ENCODE measurements around the gene TIMP4.

The TIMP4 gene

GRCh38 chr3:12190221-12190807 is 31.6 kb upstream of the TIMP4 start:
- no peak for TF ChIP-seq YY1 (IDR thresholded peaks at IDR 0.05; ENCODE audit: insufficient read depth, insufficient read length)
- no peak for TF ChIP-seq ZNF274 (IDR thresholded peaks at IDR 0.05; ENCODE audit: low read depth, low read length)
- TF ChIP-seq SUZ12 (IDR thresholded peaks at IDR 0.05; ENCODE audit: extremely low read depth, insufficient read depth, insufficient read length): no peak
- Histone ChIP-seq H3K36me3 (ENCODE audit: insufficient read depth, insufficient read length, low read length) (no peaks in the 10 kb centered on the region), H3K9ac (ENCODE audit: insufficient read length, low read depth) (no peak overlapping the region), H3K4me3 (ENCODE audit: insufficient read length, low read depth) (no peak overlapping the region), H3K4me1 (ENCODE audit: insufficient read depth, insufficient read length) (peaks cover 4% of the 10 kb centered on the region), H3K9me3 (ENCODE audit: insufficient read depth, low read length) (no peaks in the 10 kb centered on the region), H3K27me3 (ENCODE audit: insufficient read depth, insufficient read length) (no peaks in the 10 kb centered on the region)
- no peak for DNase-seq (ENCODE audit: low read depth, low spot score)

- H3K27me3 ChIP-seq (ENCODE audit: insufficient read depth, insufficient read length): no peaks in the 10 kb centered on the region
- H3K4me3 ChIP-seq (ENCODE audit: insufficient read length, low read depth): no peak overlapping the region
- no peak overlapping the region for H3K9ac ChIP-seq (ENCODE audit: insufficient read length, low read depth)
- no peak for TF ChIP-seq SUZ12 (IDR thresholded peaks at IDR 0.05; ENCODE audit: extremely low read depth, insufficient read depth, insufficient read length)
- no peak for TF ChIP-seq YY1 (IDR thresholded peaks at IDR 0.05; ENCODE audit: insufficient read depth, insufficient read length)
- no peak for TF ChIP-seq ZNF274 (IDR thresholded peaks at IDR 0.05; ENCODE audit: low read depth, low read length)
- H3K4me1 ChIP-seq (ENCODE audit: insufficient read depth, insufficient read length): peaks cover 4% of the 10 kb centered on the region
- no peak for DNase-seq (ENCODE audit: low read depth, low spot score)
- H3K36me3 ChIP-seq (ENCODE audit: insufficient read depth, insufficient read length, low read length): no peaks in the 10 kb centered on the region
- H3K9me3 ChIP-seq (ENCODE audit: insufficient read depth, low read length): no peaks in the 10 kb centered on the region
Observed at GRCh38 chr3:12188681-12189287, 30.1 kb upstream of the TIMP4 start.

GRCh38 chr3:12188328-12188648 is 29.6 kb upstream of the TIMP4 start:
- no peak for DNase-seq (ENCODE audit: low read depth, low spot score)
- no peaks in the 10 kb centered on the region for H3K27me3 ChIP-seq (ENCODE audit: insufficient read depth, insufficient read length)
- no peaks in the 10 kb centered on the region for H3K9me3 ChIP-seq (ENCODE audit: insufficient read depth, low read length)
- H3K9ac ChIP-seq (ENCODE audit: insufficient read length, low read depth): no peak overlapping the region
- H3K4me1 ChIP-seq (ENCODE audit: insufficient read depth, insufficient read length): peaks cover 4% of the 10 kb centered on the region
- no peaks in the 10 kb centered on the region for H3K36me3 ChIP-seq (ENCODE audit: insufficient read depth, insufficient read length, low read length)
- TF ChIP-seq ZNF274 (IDR thresholded peaks at IDR 0.05; ENCODE audit: low read depth, low read length) (no peak), YY1 (IDR thresholded peaks at IDR 0.05; ENCODE audit: insufficient read depth, insufficient read length) (no peak), SUZ12 (IDR thresholded peaks at IDR 0.05; ENCODE audit: extremely low read depth, insufficient read depth, insufficient read length) (no peak)
- no peak overlapping the region for H3K4me3 ChIP-seq (ENCODE audit: insufficient read length, low read depth)

GRCh38 chr3:12187448-12188327 is 29.0 kb upstream of the TIMP4 start:
- TF ChIP-seq SUZ12 (IDR thresholded peaks at IDR 0.05; ENCODE audit: extremely low read depth, insufficient read depth, insufficient read length) (no peak), ZNF274 (IDR thresholded peaks at IDR 0.05; ENCODE audit: low read depth, low read length) (no peak), YY1 (IDR thresholded peaks at IDR 0.05; ENCODE audit: insufficient read depth, insufficient read length) (no peak)
- Histone ChIP-seq H3K9me3 (ENCODE audit: insufficient read depth, low read length) (no peaks in the 10 kb centered on the region), H3K4me1 (ENCODE audit: insufficient read depth, insufficient read length) (peaks cover 4% of the 10 kb centered on the region), H3K9ac (ENCODE audit: insufficient read length, low read depth) (no peak overlapping the region), H3K27me3 (ENCODE audit: insufficient read depth, insufficient read length) (no peaks in the 10 kb centered on the region), H3K36me3 (ENCODE audit: insufficient read depth, insufficient read length, low read length) (no peaks in the 10 kb centered on the region), H3K4me3 (ENCODE audit: insufficient read length, low read depth) (no peak overlapping the region)
- no peak for DNase-seq (ENCODE audit: low read depth, low spot score)

GRCh38 chr3:12186515-12187286 is 28.0 kb upstream of the TIMP4 start:
- TF ChIP-seq SUZ12 (IDR thresholded peaks at IDR 0.05; ENCODE audit: extremely low read depth, insufficient read depth, insufficient read length) (no peak), YY1 (IDR thresholded peaks at IDR 0.05; ENCODE audit: insufficient read depth, insufficient read length) (no peak), ZNF274 (IDR thresholded peaks at IDR 0.05; ENCODE audit: low read depth, low read length) (no peak)
- Histone ChIP-seq H3K4me1 (ENCODE audit: insufficient read depth, insufficient read length) (peaks cover 4% of the 10 kb centered on the region), H3K9ac (ENCODE audit: insufficient read length, low read depth) (no peak overlapping the region), H3K9me3 (ENCODE audit: insufficient read depth, low read length) (no peaks in the 10 kb centered on the region), H3K4me3 (ENCODE audit: insufficient read length, low read depth) (no peak overlapping the region), H3K36me3 (ENCODE audit: insufficient read depth, insufficient read length, low read length) (no peaks in the 10 kb centered on the region), H3K27me3 (ENCODE audit: insufficient read depth, insufficient read length) (no peaks in the 10 kb centered on the region)
- DNase-seq (ENCODE audit: low read depth, low spot score): no peak

DNA sequence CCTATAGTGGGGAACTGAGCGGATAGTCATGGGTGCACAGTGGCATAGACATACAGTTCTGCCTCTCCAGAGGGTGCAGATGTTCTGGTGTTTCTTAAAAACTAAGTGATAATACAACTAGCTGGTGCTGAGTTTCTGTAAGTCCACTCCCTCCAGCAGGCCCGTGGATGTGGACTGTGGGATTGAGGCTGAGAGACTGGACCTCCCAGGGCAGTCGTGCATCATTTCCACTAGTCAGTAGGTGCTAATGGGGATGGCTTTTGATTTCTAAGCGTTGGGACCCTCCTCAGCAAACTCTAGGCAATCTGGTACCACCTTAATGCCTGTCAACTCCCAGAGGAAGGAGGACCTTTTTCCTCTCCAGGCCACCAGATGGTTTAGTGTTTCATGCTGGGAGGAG is 27.3 kb upstream of the TIMP4 start:
- Histone ChIP-seq H3K9ac (ENCODE audit: insufficient read length, low read depth) (no peak overlapping the region), H3K4me3 (ENCODE audit: insufficient read length, low read depth) (no peak overlapping the region), H3K36me3 (ENCODE audit: insufficient read depth, insufficient read length, low read length) (no peaks in the 10 kb centered on the region), H3K27me3 (ENCODE audit: insufficient read depth, insufficient read length) (no peaks in the 10 kb centered on the region), H3K9me3 (ENCODE audit: insufficient read depth, low read length) (no peaks in the 10 kb centered on the region), H3K4me1 (ENCODE audit: insufficient read depth, insufficient read length) (peaks cover 4% of the 10 kb centered on the region)
- DNase-seq (ENCODE audit: low read depth, low spot score): no peak
- TF ChIP-seq YY1 (IDR thresholded peaks at IDR 0.05; ENCODE audit: insufficient read depth, insufficient read length): no peak
- no peak for TF ChIP-seq ZNF274 (IDR thresholded peaks at IDR 0.05; ENCODE audit: low read depth, low read length)
- TF ChIP-seq SUZ12 (IDR thresholded peaks at IDR 0.05; ENCODE audit: extremely low read depth, insufficient read depth, insufficient read length): no peak
